Endothelial cell of umbilical vein (primary cell): Measurements from ENCODE around the gene ACBD3.

Experiments used
- EZH2 ChIP-seq: IDR thresholded peaks from 2 replicates; pipeline ENCODE4 v1.6.1; 2012; ENCODE audit warnings: borderline replicate concordance, low read depth, mild to moderate bottlenecking, moderate library complexity, low read length, inconsistent platforms; ENCODE audit not compliant: severe bottlenecking
- GATA2 ChIP-seq: IDR thresholded peaks from 2 replicates; pipeline ENCODE4 v1.7.0; 2011; ENCODE audit warnings: low read depth, mild to moderate bottlenecking, moderate library complexity, mixed read lengths, low read length; ENCODE audit not compliant: insufficient read length, insufficient read depth
- JUN ChIP-seq: IDR thresholded peaks from 2 replicates; pipeline ENCODE4 v1.6.1; 2011; ENCODE audit warnings: borderline replicate concordance, low read depth; ENCODE audit not compliant: insufficient read length, insufficient read depth
- POLR2A ChIP-seq: IDR thresholded peaks from 2 replicates; pipeline ENCODE4 v1.6.1; 2012; ENCODE audit warnings: low read depth, mild to moderate bottlenecking, control low read depth, low read length
- POLR2AphosphoS5 ChIP-seq: IDR thresholded peaks from 2 replicates; pipeline ENCODE4 v1.6.1; 2012; ENCODE audit warnings: low read depth, mild to moderate bottlenecking, control low read depth, low read length, moderate library complexity; ENCODE audit not compliant: insufficient read depth
- TF ChIP-seq, protein P1 (sequence below), 2 donors: IDR thresholded peaks; 1 replicate in 1 of 2; 2 replicates in 1 of 2; pipeline ENCODE4 v1.5.1; 2011; ENCODE audit warnings: low read length in 2 of 2, mild to moderate bottlenecking in 2 of 2, moderate library complexity in 2 of 2, control low read depth in 1 of 2, inconsistent platforms in 1 of 2, low read depth in 1 of 2; ENCODE audit not compliant: insufficient read depth in 1 of 2; ENCODE audit errors: extremely low read depth in 1 of 2

DNA sequence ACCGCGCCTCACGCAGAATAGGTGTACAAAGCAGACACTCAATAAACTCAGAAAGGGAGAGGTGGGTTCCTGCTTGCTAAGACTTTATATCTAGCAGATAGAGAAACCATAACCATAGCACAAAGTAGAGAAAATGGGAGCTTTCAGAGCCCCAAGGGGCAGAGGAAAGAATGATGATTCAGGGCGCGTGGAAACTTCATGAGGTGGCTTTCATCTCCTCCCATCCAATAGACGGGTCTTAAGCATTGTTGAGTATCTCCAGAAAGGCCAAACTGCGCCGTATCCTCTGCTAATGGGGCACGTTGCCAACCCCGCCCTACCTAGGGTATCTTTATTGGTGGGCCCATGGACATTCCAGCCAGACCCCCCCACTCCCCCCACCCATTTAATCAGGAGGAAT, 36.1 kb upstream of the ACBD3 start:
- TF ChIP-seq, protein P1, sequence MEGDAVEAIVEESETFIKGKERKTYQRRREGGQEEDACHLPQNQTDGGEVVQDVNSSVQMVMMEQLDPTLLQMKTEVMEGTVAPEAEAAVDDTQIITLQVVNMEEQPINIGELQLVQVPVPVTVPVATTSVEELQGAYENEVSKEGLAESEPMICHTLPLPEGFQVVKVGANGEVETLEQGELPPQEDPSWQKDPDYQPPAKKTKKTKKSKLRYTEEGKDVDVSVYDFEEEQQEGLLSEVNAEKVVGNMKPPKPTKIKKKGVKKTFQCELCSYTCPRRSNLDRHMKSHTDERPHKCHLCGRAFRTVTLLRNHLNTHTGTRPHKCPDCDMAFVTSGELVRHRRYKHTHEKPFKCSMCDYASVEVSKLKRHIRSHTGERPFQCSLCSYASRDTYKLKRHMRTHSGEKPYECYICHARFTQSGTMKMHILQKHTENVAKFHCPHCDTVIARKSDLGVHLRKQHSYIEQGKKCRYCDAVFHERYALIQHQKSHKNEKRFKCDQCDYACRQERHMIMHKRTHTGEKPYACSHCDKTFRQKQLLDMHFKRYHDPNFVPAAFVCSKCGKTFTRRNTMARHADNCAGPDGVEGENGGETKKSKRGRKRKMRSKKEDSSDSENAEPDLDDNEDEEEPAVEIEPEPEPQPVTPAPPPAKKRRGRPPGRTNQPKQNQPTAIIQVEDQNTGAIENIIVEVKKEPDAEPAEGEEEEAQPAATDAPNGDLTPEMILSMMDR (IDR thresholded peaks at IDR 0.05; ENCODE audit: extremely low read depth in 1 of 2, insufficient read depth in 1 of 2, low read depth in 1 of 2, low read length in 2 of 2): no peak
- TF ChIP-seq POLR2A: no peak
- no peak for TF ChIP-seq POLR2AphosphoS5
- TF ChIP-seq EZH2: no peak
- no peak for TF ChIP-seq GATA2
- no peak for TF ChIP-seq JUN
